GM12878 (cell line): ENCODE data around the gene FN3K. TPM values are rescaled to one million over a fixed set of nuclear protein-coding genes. Genes with fewer than 3 reads are reported as not detected.
"Not testable (repeated sequence)": the region's sequence is repeated elsewhere in the genome, so short reads cannot be mapped to it uniquely, and the experiment has no call there.

ENCODE experiments used
- ATAC-seq: fragments of 200-7000 bp; cut with Tn5 transposase; 3 replicates; pipeline ENCODE4 v1.9.1; 2020; ENCODE audit warnings: mild to moderate bottlenecking, moderate library complexity
- BruUV-seq: library from RNA; stranded (reverse); fragments of 400-500 nt; replicated peaks from 2 replicates; lab custom pipeline; 2021; lab: Mats Ljungman, UMichigan
- CTCF ChIA-PET: fragments of 300-600 bp; sonication (Branson Sonifier 250); formaldehyde crosslinking; extraction: SDS; loops from one replicate; lab custom pipeline; 2021; ENCODE audit warnings: inconsistent platforms; lab: Yijun Ruan, JAX
- POLR2A ChIA-PET: fragments of 350-600 bp; formaldehyde crosslinking; extraction: SDS; loops from one replicate; lab custom pipeline; 2021; ENCODE audit warnings: inconsistent platforms; lab: Charles Lee
- RAD21 ChIA-PET: fragments of 300-600 bp; sonication (Branson Sonifier 250); formaldehyde crosslinking; loops from one replicate; lab custom pipeline; 2023; ENCODE audit warnings: antibody characterized with exemption; ENCODE audit not compliant: unreplicated experiment; lab: Charles Lee
- SMC1A ChIA-PET: fragments of 300-600 bp; sonication (Branson Sonifier 250); formaldehyde crosslinking; loops from one replicate; lab custom pipeline; 2023; ENCODE audit not compliant: unreplicated experiment, uncharacterized antibody; lab: Charles Lee
- DNase-seq: peaks from one replicate; pipeline ENCODE4 v3.0.0-alpha.2; 2011; ENCODE audit warnings: low read depth, low spot score
- FAIRE-seq: peaks from 3 replicates; lab custom pipeline; 2011; peaks lifted over from hg19 to GRCh38; lab: Jason Lieb, UNC
- H2AFZ ChIP-seq: 2 replicates; pipeline ENCODE4 v1.6.0; 2011; ENCODE audit warnings: low read depth, low read length, control low read depth; ENCODE audit not compliant: control insufficient read depth
- H3K27ac ChIP-seq: 2 replicates; pipeline ENCODE4 v1.5.1; 2011; ENCODE audit warnings: control low read depth; ENCODE audit not compliant: control insufficient read depth, insufficient read depth
- H3K27me3 ChIP-seq, 2 experiments: replicated peaks in 1 of 2; 2 replicates each; pipeline versions ENCODE4 v1.6.0 to v1.6.1; 2011; ENCODE audit warnings: low read length in 1 of 2; ENCODE audit not compliant: control insufficient read depth in 2 of 2, insufficient read depth in 2 of 2
- H3K36me3 ChIP-seq, 2 experiments: 2 replicates each; pipeline ENCODE4 v1.5.1; 2011; ENCODE audit warnings: low read length in 1 of 2; ENCODE audit not compliant: control insufficient read depth in 2 of 2, insufficient read depth in 2 of 2
- H3K4me1 ChIP-seq: 2 replicates; pipeline ENCODE4 v1.6.1; 2011; ENCODE audit warnings: mild to moderate bottlenecking, low read length, moderate library complexity, mixed read lengths; ENCODE audit not compliant: control insufficient read depth, insufficient read depth
- H3K4me2 ChIP-seq: 2 replicates; pipeline ENCODE4 v1.6.0; 2011; ENCODE audit warnings: control low read depth; ENCODE audit not compliant: control insufficient read depth, insufficient read depth
- H3K4me3 ChIP-seq: fragments of 200-600 bp; sonication (generic); 2 replicates; pipeline ENCODE4 v1.5.1; 2016
- H3K79me2 ChIP-seq: 2 replicates; pipeline ENCODE4 v1.6.0; 2011; ENCODE audit warnings: low read length; ENCODE audit not compliant: control insufficient read depth, insufficient read depth
- H3K9ac ChIP-seq: 2 replicates; pipeline ENCODE4 v1.8.0; 2011; ENCODE audit warnings: low read length, control low read depth, mixed read lengths; ENCODE audit not compliant: control insufficient read depth, insufficient read depth
- H3K9me3 ChIP-seq: replicated peaks from 3 replicates; pipeline ENCODE4 v1.5.1; 2011; ENCODE audit warnings: mild to moderate bottlenecking, low read length; ENCODE audit not compliant: control insufficient read depth, insufficient read depth
- H4K20me1 ChIP-seq: 2 replicates; pipeline ENCODE4 v1.6.0; 2011; ENCODE audit not compliant: control insufficient read depth, insufficient read depth
- ASH2L ChIP-seq: fragments of 300-600, 200-600 bp; sonication (generic); IDR thresholded peaks from 2 replicates; pipeline ENCODE4 v1.6.1; 2017; ENCODE audit warnings: low read depth, mild to moderate bottlenecking, borderline replicate concordance
- ESRRA ChIP-seq: IDR thresholded peaks from 2 replicates; pipeline ENCODE4 v1.6.1; 2012; ENCODE audit warnings: mild to moderate bottlenecking, low read length, improper control_type of control experiment
- HDAC2 ChIP-seq: fragments of 200-600 bp; sonication (generic); IDR thresholded peaks from 2 replicates; pipeline ENCODE4 v1.6.1; 2017
- RUNX3 ChIP-seq: IDR thresholded peaks from 2 replicates; pipeline ENCODE4 v1.6.1; 2012; ENCODE audit warnings: low read length, inconsistent platforms
- SMAD5 ChIP-seq: IDR thresholded peaks from 2 replicates; pipeline ENCODE4 v1.6.1; 2016; ENCODE audit warnings: antibody characterized with exemption, low read depth
- SP1 ChIP-seq: IDR thresholded peaks from one replicate; pipeline ENCODE4 v1.6.1; 2011; ENCODE audit warnings: low read depth, low read length
- SREBF2 ChIP-seq: IDR thresholded peaks from 2 replicates; pipeline ENCODE4 v1.6.1; 2012; ENCODE audit warnings: mild to moderate bottlenecking, low read length
- ZNF274 ChIP-seq: IDR thresholded peaks from one replicate; pipeline ENCODE4 v1.8.0; 2011; ENCODE audit not compliant: insufficient read length, insufficient read depth
- WGBS: methylation state at CpG from one replicate; pipeline ENCODE4 v1.1.6; 2016; ENCODE audit warnings: low lambda C conversion rate; ENCODE audit not compliant: insufficient replicate concordance, insufficient coverage; ENCODE audit errors: missing lambda C conversion rate; 5-methylcytosine and 5-hydroxymethylcytosine counted together
- in situ Hi-C: fragments of 300-500 bp; cut with MboI; formaldehyde crosslinking; loops from 9 replicates; pipeline ENCODE4 v1.14.3; 2018; ENCODE audit warnings: mixed read lengths
- intact Hi-C: fragments of 100-400 bp; cut with micrococcal nuclease; formaldehyde crosslinking; loops from one replicate; pipeline ENCODE4 v1.14.2; 2022; ENCODE audit not compliant: unreplicated experiment
- polyA plus RNA-seq, 11 experiments: library from polyadenylated mRNA; depleted of rRNA in 4 of 11; unstranded in 6 of 11; stranded (reverse) in 5 of 11; fragments of >200 nt; fragmentation: Nextera tagmentation in 4 of 11; fragmentation: Illumina TruSeq in 1 of 11; extraction: Ambion mirVana in 4 of 11; extraction: Trizol in 1 of 11; gene quantifications; 1 replicate in 1 of 11; 2 replicates in 10 of 11; pipeline versions ENCODE4 v1.2.1 to v1.2.3, GENCODE V29; 2011 to 2016; ENCODE audit warnings: inconsistent platforms in 2 of 11, missing spikeins in 2 of 11, low read depth in 1 of 11
- total RNA-seq, 4 experiments: library from RNA; depleted of rRNA in 3 of 4; stranded (reverse); fragments of >200 nt in 3 of 4; fragmentation: Illumina TruSeq in 1 of 4; extraction: Trizol in 1 of 4; gene quantifications; 2 replicates each; pipeline versions ENCODE4 v1.2.1 to v1.2.3, GENCODE V29; 2013 to 2021
- TF ChIP-seq, protein P1 (sequence below): fragments of 450-650 bp; IDR thresholded peaks from 2 replicates; pipeline ENCODE4 v1.6.1; 2017; ENCODE audit warnings: mild to moderate bottlenecking

Gene FN3K
- total and polyA plus RNA-seq, 10 of the 15 experiments (the other 5 are each of a cell fraction or from before 2014, with no cell fraction given), result 0.08 to 0.51 (median 0.17) TPM; not detected in 7

DNA sequence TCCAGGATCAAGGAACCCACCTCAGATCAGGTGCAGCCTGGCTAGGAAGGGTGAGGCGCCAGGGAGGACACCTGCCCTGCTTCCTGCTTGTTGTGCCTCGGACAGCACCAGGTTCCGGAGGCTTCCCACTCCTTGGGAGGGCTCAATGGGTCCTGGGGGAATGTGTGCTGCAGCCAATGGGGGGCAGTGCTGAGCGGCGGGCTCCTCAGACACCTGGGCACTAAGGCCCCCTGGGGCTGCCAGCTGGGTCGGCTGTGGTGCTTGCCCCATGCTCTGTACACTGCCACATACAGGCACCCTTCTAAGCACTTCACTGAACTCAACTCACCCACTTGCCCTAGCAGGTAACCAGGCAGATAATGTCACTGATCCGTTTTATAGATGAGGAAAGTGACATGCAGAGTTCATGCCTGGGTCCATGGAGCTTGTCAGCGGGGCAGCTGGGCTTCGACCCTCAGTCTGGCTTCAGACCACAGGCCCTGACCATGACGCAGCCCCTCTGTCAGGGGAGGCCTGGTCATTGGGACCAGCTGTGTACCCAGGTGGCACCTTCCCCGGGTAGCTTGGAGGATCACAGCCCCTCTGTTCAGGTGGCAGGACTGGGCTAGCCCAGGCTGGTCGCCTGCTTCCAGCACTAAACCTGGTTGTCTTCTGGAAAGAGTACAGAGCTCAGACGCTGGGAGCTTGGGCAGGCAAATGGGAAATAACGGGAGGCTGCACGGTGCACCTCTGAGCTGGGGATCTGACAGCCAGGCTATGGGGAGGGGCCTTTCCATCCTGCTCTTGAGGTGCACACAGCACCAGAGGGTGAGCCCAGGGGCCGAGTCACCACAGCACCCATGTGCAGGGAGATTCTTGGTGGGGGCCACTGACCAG, 8.2 kb downstream of the FN3K start:
- WGBS, result 65% methylated on average over 16 of the region's 16 CpGs
- in situ Hi-C loops, result loop anchor here (10.0 kb wide), 1 partner anchor 89 kb away; no protein-coding TSS in a partner anchor
- intact Hi-C loops, result no loop called here
- no peak for TF ChIP-seq SP1
- no peak for TF ChIP-seq HDAC2
- TF ChIP-seq ZNF274, result no peak
- no peak for TF ChIP-seq SREBF2
- TF ChIP-seq ASH2L, result no peak
- TF ChIP-seq, protein P1, sequence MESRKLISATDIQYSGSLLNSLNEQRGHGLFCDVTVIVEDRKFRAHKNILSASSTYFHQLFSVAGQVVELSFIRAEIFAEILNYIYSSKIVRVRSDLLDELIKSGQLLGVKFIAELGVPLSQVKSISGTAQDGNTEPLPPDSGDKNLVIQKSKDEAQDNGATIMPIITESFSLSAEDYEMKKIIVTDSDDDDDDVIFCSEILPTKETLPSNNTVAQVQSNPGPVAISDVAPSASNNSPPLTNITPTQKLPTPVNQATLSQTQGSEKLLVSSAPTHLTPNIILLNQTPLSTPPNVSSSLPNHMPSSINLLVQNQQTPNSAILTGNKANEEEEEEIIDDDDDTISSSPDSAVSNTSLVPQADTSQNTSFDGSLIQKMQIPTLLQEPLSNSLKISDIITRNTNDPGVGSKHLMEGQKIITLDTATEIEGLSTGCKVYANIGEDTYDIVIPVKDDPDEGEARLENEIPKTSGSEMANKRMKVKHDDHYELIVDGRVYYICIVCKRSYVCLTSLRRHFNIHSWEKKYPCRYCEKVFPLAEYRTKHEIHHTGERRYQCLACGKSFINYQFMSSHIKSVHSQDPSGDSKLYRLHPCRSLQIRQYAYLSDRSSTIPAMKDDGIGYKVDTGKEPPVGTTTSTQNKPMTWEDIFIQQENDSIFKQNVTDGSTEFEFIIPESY, result no peak
- no peak for TF ChIP-seq SMAD5
- no peak for TF ChIP-seq RUNX3
- no peak for TF ChIP-seq ESRRA
- SMC1A ChIA-PET, result no interaction called here
- no peaks in the 10 kb centered on the region for H3K27me3 ChIP-seq
- H3K9me3 ChIP-seq, result peaks cover 9% of the 10 kb centered on the region; the same call in 2 of the 3 replicates
- H3K27ac ChIP-seq, result no peak overlapping the region
- ATAC-seq (no peak), FAIRE-seq (no peak), DNase-seq (no peak)
- no peak overlapping the region for H3K9ac ChIP-seq
- no TSS peak for BruUV-seq
- CTCF ChIA-PET, result no interaction called here
- POLR2A ChIA-PET, result no interaction called here
- no peaks in the 10 kb centered on the region for H3K79me2 ChIP-seq
- no peak overlapping the region for H2AFZ ChIP-seq
- RAD21 ChIA-PET, result no interaction called here
- no peak overlapping the region for H3K4me3 ChIP-seq
- no peaks in the 10 kb centered on the region for H3K36me3 ChIP-seq
- no peaks in the 10 kb centered on the region for H3K4me1 ChIP-seq
- H4K20me1 ChIP-seq, result no peaks in the 10 kb centered on the region
- no peak overlapping the region for H3K4me2 ChIP-seq

DNA sequence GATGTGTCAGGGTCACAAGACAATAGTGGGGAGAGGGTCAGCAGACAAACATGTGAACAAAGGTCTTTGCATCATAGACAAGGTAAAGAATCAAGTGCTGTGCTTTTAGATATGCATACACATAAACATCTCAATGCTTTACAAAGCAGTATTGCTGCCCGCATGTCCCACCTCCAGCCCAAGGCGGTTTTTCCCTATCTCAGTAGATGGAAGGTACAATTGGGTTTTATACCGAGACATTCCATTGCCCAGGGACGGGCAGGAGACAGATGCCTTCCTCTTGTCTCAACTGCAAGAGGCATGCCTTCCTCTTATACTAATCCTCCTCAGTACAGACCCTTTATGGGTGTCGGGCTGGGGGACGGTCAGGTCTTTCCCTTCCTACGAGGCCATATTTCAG, 9.3 kb downstream of the FN3K start:
- H3K9me3 ChIP-seq, POLR2A ChIA-PET, RAD21 ChIA-PET, DNase-seq, H3K4me3 ChIP-seq, H3K4me1 ChIP-seq, BruUV-seq, H3K27ac ChIP-seq, CTCF ChIA-PET, H3K4me2 ChIP-seq, H3K27me3 ChIP-seq, H3K79me2 ChIP-seq, SMC1A ChIA-PET, H2AFZ ChIP-seq, intact Hi-C loops, H4K20me1 ChIP-seq, H3K36me3 ChIP-seq, H3K9ac ChIP-seq, ATAC-seq, FAIRE-seq: not testable (repeated sequence)
- in situ Hi-C loops, result loop anchor here (10.0 kb wide), 1 partner anchor 90 kb away; no protein-coding TSS in a partner anchor
- 68% methylated on average over 7 of the region's 7 CpGs for WGBS
